Astrocyte of the spinal cord (primary cell): ENCODE measurements around the gene NAP1L1.

Experiments used
- DNase-seq: peaks from one replicate; pipeline ENCODE4 v3.0.0; 2011; ENCODE audit warnings: low read depth, low spot score
- H3K4me3 ChIP-seq: 2 replicates; pipeline ENCODE4 v1.5.1; 2011; ENCODE audit warnings: low read depth, mild to moderate bottlenecking, low read length, moderate library complexity
- CTCF ChIP-seq: IDR thresholded peaks from 2 replicates; pipeline ENCODE4 v1.5.1; 2012; ENCODE audit warnings: low read depth, mild to moderate bottlenecking, low read length, inconsistent platforms
- in situ Hi-C: cut with HindIII; loops from 2 replicates; pipeline ENCODE4 v1.10.0; 2017; ENCODE audit warnings: low sequenced_read_pairs

NAP1L1 gene

GRCh38 chr12:76075448-76075847 lies 9.0 kb downstream of the NAP1L1 start:
- no peak overlapping the region for H3K4me3 ChIP-seq
- in situ Hi-C loops = no loop called here
- no peak for TF ChIP-seq CTCF
- DNase-seq = no peak

GRCh38 chr12:76074701-76075336 lies 9.7 kb downstream of the NAP1L1 start:
- no peak for TF ChIP-seq CTCF
- H3K4me3 ChIP-seq = no peak overlapping the region
- in situ Hi-C loops = no loop called here
- DNase-seq = no peak

GRCh38 chr12:76073561-76073960 lies 10.9 kb downstream of the NAP1L1 start:
- no peak for DNase-seq
- in situ Hi-C loops = no loop called here
- TF ChIP-seq CTCF = no peak
- no peak overlapping the region for H3K4me3 ChIP-seq

GRCh38 chr12:76072568-76072967 lies 11.9 kb downstream of the NAP1L1 start:
- in situ Hi-C loops = no loop called here
- no peak overlapping the region for H3K4me3 ChIP-seq
- DNase-seq = no peak
- no peak for TF ChIP-seq CTCF

- no peak overlapping the region for H3K4me3 ChIP-seq
- in situ Hi-C loops = no loop called here
- no peak for DNase-seq
- no peak for TF ChIP-seq CTCF
Observed at GRCh38 chr12:76069339-76069738, 15.1 kb downstream of the NAP1L1 start.

GRCh38 chr12:76065917-76066316 lies 18.6 kb downstream of the NAP1L1 start:
- no peak for DNase-seq
- TF ChIP-seq CTCF = no peak
- in situ Hi-C loops = no loop called here

More at GRCh38 chr12:76065917-76066316, 18.6 kb downstream of the NAP1L1 start:
- no peak overlapping the region for H3K4me3 ChIP-seq
